ACHN (cell line): Measurements from ENCODE around the gene CACNA1C.

Source experiments
- DNase-seq: peaks from one replicate; pipeline ENCODE4 v3.0.0-alpha.2; 2015
- in situ Hi-C: cut with HindIII; loops from 2 replicates; pipeline ENCODE4 v1.10.0; 2017; ENCODE audit warnings: low sequenced_read_pairs, low pct_ligation_motif_present, low pct_unique_long_range_greater_than_20kb

The CACNA1C gene

DNA sequence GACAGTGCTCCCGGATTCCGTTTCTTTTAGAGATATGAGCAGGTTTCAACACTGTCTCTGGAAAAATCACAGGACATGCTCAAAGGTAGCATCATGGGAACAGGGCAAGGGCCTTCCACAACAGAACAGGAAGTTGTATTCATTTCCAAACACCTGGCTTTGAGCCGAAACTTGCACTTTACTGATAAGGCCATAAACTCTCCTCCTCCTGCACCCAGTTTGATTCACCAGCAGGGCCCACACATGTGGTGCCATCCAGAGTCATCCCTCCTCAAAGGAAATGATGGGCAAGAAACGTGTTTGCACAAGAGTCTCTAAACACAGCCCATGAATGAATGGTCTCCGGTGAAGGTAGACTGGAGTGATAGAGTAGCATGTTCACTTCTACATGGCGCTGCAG, 473.6 kb downstream of the CACNA1C start:
- DNase-seq, result no peak
- in situ Hi-C loops, result no loop called here

DNA sequence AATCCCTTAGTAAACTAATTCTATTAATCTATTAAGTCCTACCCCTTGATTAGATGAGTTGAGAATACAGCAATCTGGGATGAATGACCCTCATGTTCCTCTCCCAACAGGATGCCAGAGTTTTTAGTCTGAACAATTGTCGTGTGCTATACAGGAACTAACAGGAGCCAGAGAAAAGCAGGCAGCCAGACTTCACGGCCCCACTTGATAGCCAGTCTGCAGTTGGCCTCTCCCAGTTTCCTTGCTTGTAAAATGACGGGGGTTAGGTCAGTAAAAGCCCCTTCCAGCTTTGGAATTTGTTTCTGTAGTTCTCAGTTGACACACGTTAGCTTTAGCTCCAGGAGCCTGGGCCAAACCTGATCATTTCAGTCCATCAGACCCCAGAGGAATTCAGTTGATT, 475.2 kb downstream of the CACNA1C start:
- in situ Hi-C loops, result no loop called here
- DNase-seq, result no peak

DNA sequence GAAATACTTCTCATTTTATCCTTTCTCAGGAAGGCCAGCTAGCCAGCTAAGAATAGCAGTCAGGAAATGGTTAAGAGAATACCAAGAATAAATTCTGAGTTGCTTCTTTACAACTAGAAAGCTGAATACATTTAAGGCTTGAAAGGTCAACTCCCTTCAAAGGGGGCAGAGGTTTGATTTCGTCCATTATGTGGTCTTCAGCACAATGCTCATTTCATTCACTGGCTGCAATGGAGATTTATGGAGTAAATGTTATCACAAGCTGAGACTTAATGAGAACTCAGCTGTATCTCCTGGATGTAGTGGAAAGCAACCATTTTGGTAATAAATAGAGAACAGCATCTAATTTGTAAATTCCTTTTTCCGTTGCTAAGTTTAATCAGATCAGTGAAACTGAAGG, 477.0 kb downstream of the CACNA1C start:
- in situ Hi-C loops, result no loop called here
- DNase-seq, result no peak

- DNase-seq, result no peak
- in situ Hi-C loops, result no loop called here
These were observed 478.6 kb downstream of the CACNA1C start for GRCh38 chr12:2531371-2531770.

- DNase-seq, result no peak
- in situ Hi-C loops, result no loop called here
These were observed 480.2 kb downstream of the CACNA1C start for GRCh38 chr12:2533036-2533435.

GRCh38 chr12:2535583-2536204, 482.9 kb downstream of the CACNA1C start:
- in situ Hi-C loops, result no loop called here
- no peak for DNase-seq

- in situ Hi-C loops, result no loop called here
- no peak for DNase-seq
These were observed 483.9 kb downstream of the CACNA1C start for GRCh38 chr12:2536724-2537123.

DNA sequence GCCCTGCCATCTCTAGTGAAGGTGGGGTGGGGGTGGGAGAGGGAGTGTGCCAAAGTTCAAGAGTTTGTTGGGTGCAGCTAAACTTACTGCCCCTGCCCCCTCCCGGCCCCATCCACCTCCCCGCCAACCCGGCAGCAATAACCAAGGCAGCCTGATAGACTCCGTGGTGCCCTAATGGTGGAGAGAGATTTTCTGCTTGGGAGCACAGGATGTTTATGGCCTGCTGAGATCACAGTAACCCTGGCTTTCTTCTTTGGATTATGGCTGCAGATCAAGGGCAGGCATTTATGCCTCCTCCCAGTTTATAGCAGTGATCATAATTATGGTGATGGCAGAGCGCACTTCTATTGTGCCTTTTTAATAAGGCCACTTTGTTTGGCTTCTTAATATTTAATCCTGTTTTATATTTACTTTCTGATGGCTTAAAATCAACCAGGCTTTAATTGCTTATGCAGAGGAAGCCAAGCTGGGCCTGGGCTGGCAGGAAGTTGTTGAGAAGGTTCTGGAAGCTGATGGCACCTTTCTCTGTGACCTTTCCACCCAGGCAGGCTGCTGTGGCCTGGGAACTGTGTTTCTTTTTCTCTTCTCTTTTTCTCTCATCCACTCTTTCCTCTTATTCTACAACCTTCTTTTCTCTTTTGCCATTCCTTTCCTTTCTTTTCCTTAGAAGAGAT, 485.2 kb downstream of the CACNA1C start:
- no peak for DNase-seq
- in situ Hi-C loops, result no loop called here

GRCh38 chr12:2539938-2540337, 487.2 kb downstream of the CACNA1C start:
- DNase-seq, result no peak

DNA sequence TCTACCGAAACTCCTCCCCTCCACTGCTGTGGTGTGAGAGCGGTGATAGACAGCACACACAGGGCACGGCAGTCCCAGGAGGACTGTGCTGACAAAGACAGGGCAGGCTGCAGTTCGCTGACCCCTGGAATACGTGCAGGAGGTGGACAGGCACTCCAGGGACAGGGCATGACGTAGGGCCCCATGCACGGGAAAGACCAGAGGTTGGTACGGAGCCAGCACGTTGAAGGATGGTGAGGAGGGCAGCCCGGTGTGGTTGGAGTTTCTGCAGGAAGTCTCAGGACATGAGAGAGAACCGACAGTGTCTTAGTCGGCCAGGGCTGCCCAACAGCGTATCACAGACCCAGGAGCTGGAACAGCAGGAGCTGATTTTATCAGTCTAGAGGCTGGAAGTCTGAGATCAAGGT, 487.8 kb downstream of the CACNA1C start:
- in situ Hi-C loops, result no loop called here
- no peak for DNase-seq

More at GRCh38 chr12:2539938-2540337, 487.2 kb downstream of the CACNA1C start:
- in situ Hi-C loops, result no loop called here

- in situ Hi-C loops, result no loop called here
- no peak for DNase-seq
These were observed 488.9 kb downstream of the CACNA1C start for GRCh38 chr12:2541631-2542204.

DNA sequence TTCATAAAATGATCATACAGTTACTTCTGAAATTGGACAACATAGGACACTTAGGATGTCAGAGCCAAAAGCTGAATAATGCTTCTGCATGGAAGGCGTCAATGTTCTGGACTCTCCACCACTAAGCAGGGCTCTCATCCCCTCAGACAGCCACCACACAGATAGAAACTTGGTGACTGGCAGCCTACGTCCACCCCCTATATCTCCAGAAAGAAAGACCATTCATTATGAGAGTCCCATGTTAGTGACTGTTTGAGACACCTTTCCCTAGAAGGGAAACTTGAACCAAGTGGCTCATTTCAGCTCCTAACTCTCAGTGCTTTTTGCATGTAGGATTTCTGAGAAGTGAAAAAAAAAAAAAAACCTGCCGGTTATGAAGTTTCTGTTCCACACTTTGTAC, 491.0 kb downstream of the CACNA1C start:
- DNase-seq, result no peak
- in situ Hi-C loops, result no loop called here

GRCh38 chr12:2544230-2544629, 491.4 kb downstream of the CACNA1C start:
- DNase-seq, result no peak
- in situ Hi-C loops, result no loop called here

GRCh38 chr12:2547273-2548044, 494.7 kb downstream of the CACNA1C start:
- DNase-seq, result no peak
- in situ Hi-C loops, result no loop called here

- DNase-seq, result no peak
- in situ Hi-C loops, result no loop called here
These were observed 495.3 kb downstream of the CACNA1C start for GRCh38 chr12:2548081-2548480.

- in situ Hi-C loops, result no loop called here
- DNase-seq, result no peak
These were observed 498.0 kb downstream of the CACNA1C start for GRCh38 chr12:2550561-2551411.

DNA sequence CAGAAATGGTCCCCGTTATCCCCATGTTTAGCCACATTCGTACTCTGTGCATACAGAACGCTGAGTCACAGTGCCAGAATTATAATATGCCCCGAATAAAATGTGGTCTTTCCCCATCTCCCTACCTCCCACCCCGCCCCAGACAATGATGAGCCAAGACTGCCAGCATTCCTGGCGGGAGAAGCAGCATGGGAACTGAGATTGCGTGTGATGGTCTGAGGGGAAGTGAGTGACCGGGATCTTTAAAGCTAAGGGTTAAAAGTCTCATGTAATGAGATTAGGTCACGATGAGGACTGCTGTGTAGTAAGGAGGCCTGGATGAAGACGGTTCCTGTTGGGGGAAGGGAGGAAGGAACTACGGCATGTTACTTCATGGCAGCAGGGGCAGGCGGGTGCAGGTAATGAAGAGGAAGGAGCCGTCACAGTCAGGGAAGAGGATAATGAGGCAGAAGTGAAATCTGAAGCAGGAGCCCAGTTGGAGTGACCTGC, 498.7 kb downstream of the CACNA1C start:
- DNase-seq, result no peak
- in situ Hi-C loops, result no loop called here

DNA sequence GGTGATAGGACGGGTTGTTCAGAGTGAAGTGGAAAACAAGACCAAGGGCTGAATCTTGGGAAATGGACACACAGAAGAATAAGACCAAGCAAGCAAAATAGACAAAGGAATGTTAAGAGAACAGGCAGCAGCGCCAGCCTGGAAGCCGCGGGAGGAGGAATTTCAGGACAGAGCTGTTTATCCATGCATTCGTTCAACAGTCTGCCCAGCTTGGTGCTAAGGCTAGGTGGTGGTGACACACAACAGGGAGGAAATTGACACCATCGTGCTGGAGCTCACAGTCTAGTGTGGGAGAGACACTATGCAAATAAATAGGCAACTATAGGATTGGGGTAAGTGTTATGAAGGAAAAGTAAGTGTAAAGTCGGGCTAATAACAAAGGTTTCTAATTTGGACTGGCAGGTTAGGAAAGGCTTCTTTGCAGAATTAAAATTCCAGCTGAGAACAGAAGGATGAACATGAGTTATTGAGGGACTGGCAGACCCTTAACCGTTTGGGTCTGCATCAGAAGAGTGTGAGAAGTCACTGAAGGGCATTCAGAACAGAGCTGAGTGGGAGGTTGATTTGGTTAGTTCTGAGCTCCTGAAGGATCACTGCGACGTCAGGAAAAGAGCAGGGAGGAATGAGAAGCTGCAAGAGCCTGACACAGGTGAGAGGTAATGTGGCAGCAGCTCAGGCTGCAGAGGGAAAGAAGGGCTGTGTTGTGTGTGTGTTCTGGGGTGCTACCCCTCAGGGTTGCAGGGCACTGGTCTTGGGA, 499.4 kb downstream of the CACNA1C start:
- in situ Hi-C loops, result no loop called here
- DNase-seq, result no peak
